ENCODE results near the gene MRPS22.

MRPS22 gene

DNA sequence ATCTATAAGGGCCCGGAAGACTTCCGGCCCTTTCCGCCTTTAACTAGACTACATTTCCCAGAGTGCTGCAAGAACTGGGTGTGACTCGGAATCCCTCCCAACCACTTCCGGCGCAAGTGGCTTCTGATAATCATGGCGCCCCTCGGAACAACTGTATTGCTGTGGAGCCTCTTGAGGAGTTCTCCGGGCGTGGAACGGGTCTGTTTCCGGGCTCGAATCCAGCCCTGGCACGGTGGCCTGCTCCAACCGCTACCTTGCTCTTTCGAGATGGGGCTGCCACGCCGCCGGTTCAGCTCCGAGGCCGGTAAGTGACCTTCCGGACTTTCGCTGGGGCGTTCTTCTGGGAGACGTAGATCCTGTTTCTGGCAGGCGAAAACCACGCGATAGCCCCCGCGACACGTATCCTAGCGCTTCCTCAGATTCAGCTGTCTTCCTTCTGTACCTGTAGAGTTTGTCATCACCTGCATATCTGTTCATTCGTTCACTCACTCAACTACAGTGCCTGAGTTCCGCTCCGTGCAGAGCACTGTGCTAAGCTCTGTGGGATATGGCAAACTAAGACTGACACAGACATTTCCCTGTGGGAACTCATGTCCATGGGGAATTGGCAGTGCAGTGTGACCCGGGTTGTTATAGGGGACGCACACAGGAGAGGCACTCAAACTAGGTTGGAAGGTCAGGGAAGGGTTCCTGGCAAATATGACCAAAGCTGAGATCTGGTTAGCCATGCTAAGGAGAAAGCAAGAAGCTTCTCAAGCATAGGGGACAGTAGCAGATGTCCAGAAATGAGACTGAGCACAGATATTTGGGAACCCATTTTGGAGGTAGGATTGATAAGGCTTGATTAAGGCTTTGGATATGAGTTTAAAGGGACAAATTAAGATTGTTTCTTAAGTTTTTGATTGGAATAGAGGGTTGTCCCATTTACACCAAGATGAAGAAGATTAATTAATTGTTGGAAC, at the start of gene MRPS22:
Gene MRPS22, plus strand, starts transcription at position 126 of the 962 bp plus-strand sequence. Its CDS starts 7 bp downstream, at position 133.
- FAIRE-seq = peak; percentile 73
- peak; percentile 76 for DNase-seq (ENCODE audit: low spot score)

DNA sequence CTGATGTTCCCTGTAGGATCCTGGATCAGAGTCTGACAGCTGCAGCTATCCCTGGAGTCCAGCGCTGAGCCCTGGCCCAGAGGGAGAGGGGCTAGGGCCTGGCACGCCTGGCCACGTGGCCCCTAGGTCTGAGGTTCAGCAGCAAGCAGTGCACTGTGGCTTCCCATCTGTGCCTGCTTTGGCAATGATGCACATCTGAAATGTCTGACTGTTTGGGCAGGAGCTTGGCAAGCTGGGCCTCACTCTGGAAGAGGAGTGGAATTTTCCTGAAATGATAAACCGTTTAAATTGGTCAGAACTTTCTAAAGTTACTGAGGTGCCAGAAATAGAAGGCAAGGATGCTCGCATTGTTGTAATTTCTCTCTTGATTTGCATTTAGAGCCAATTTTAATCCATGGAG, 48.8 kb upstream of the MRPS22 start:
- no peak for DNase-seq (ENCODE audit: low spot score)

DNA sequence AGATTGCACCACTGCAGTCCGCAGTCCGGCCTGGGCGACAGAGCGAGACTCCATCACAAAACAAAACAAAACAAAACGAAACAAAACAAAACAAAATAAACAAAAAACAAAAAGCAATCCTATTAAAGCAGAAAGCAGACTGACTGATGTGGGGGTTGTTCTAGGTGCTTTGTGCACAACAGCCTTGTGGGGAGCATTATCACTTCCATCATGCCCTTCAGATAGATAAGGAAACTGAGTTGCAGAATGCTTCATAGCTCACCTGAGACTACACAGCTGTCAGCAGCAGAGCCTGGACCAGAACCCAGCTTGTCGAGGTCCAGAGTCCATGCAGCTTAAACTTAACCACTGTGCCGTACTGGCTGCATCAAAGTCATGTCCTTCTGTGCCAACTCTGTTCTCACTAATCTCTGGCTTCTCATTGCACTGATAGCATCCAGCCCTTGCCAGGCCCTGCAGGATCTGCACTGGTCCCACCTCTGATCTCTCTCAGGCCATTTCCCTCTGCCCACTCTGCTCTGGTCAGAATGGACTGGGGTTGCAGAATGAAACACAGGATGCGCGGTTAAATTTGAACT, 47.6 kb upstream of the MRPS22 start:
- no peak for DNase-seq (ENCODE audit: low spot score)
- no peak for FAIRE-seq

More for the DNA sequence above, 48.8 kb upstream of the MRPS22 start:
- FAIRE-seq = no peak

DNA sequence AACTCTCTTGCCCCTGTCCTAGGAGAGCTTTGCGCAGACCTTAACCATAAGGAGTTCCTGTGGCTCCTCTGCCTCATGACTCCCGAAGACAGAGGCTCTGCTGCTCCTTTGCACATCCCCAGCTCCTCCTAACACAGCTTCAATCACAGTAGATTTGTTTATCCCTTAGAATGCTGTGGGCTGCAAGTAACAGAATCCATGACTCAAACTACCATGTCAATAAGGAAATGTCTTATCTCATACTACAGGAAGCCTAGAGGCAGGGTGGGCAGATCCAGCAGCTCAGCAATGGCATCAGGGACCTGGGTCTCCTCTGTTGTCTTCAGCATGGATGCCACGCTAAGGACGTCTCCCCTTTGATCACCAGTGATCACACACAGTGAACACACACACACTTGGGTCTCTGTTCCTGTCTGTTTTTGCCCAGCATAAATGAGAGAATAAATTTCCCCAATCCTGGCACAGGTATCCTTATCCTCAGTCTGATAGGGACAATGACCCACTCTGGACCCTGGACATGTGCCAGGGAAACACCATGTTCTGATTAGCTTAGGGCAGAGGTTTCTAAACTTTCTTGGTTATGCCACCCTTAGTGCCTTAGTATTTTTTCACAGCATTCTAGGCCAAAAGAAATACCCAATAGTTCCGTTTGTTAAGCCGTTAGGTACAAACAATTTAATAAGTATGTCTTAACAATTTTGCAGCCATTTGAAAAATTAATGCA, 46.1 kb upstream of the MRPS22 start:
- peak; percentile 17 for DNase-seq (ENCODE audit: low spot score)
- FAIRE-seq = no peak

DNA sequence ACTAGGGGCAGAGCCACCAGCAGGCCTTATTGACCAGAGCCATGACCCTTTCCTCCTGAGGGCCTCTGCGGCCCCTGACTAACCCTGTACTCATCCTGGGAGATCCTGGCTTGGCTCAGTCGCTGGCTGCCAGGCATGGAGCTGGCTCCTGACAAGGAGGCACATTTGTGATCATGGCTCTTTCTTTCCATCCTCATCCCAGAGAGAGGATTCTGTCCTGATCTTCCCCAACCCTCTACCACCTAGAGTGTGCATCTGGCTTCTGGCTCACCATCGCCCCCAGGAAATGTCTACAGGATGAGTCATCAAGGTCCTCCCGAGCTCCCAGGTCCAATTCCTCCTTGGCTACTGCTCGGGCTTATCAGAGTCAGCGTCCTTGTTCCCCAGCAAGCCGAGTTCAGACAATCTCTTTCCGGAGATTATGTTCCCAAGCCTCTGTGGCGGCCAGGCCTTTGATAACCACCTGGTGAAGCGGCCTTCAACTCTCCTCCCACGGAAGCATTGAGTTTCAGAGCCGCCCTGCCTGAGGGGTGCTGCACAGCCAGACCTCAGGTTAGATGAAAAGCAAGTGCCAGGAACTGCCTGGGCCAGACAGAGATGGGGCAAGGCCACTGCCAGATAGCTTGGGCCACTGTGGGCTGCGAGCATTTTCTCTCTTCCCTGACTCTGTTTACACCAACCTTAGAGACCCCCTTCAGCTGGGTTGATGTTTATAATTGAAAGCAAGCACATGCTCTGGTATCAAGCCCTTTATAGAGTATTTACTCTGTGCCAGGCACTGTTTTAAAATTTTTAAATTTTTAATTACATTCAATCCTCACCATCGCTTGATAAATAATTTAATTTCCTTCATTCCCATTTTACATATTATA, 44.3 kb upstream of the MRPS22 start:
- FAIRE-seq (peak; percentile 89), DNase-seq (ENCODE audit: low spot score) (peak; percentile 92)

DNA sequence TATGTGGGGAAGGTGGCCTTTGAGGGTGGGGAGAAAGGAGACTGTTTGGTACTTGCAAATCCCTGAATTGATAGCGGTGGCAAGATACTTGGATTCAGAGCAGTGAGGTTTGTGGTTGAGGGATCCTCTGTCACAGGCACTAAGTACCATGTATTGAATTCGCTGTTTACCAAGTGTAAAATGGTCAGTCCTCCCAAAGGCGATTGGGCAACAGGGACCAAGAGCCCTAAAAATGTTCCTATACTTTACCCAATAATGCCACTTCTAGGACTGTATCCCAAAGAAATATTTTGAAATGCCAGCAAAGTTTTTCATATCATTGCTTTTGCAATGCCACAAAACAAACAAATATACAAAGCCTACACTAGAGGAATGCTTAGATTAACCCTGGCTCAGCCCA, 43.4 kb upstream of the MRPS22 start:
- no peak for FAIRE-seq
- DNase-seq (ENCODE audit: low spot score) = no peak

DNA sequence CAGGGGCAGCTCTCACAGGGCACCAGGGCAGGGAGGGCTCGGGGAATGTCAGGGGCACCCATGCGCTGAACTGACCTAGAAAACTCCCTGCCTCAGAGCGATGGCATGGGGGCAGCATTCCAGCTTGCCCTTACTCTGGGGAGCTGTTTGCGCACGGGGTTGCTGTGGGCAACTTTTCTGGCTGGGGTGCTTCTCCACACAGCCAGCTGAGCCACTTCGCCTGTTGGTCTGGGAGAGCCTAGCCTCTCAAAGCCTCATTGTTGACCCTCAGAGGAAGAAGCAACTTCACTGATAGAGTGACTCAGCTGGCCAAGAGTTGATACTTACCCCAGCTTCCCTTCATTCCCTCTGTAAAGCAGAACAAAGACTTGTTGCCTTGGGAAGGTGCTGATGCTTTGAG, 42.6 kb upstream of the MRPS22 start:
- no peak for FAIRE-seq
- DNase-seq (ENCODE audit: low spot score) = peak; percentile 45

DNA sequence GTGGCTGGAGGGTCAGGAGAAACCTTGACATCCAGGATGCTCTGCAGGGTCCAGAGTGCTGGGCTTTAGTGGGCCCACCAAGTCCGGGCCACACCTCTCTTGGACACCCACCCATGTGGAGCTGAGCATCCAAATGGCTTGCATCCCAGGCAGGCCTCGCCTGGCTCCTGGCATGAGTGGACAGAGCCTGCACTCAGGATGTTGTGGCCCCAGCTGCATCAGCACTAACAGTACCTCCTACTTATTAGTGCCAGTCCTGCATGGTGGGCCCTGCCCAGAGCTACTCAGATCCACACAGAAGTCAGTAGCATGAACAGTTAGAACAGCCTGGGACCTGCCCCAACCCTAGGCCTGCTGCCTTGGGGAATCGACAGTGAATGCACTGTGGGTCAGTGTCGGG, 42.2 kb upstream of the MRPS22 start:
- no peak for DNase-seq (ENCODE audit: low spot score)
- FAIRE-seq = no peak

DNA sequence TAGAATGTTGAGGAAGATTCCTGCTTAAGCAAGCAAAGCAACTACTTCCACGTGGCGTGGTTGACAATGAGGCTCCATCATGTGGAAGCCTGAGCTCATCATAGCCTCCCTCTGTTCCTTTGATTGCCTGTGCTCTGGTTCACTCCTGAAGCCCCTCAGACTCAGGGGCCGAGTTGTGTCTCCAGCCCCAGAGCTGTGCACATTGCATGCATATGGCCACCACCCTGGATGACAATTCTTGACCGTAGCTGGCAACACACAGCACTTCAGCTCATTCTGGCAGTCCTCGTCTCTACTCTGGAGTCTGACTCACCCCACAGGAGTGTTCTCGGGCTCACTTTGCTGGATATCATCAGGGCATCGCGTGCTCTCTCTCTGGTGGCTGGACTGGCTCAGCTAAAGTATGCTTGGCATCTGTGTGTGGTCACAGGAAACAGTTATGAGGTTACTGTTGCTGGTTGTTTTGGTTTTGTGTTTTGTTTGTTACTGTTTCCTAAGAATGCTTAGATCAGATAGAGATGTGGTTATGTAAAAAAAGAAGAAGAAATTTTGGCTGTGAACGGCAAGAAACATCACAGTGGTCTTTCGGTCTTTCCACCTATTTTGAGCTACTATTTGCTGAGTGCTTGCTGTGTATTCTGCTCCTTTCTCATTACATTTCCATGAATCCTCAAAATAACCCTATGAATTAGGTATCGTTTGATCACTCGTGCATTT, 41.6 kb upstream of the MRPS22 start:
- FAIRE-seq = peak; percentile 97
- DNase-seq (ENCODE audit: low spot score) = peak; percentile 100

DNA sequence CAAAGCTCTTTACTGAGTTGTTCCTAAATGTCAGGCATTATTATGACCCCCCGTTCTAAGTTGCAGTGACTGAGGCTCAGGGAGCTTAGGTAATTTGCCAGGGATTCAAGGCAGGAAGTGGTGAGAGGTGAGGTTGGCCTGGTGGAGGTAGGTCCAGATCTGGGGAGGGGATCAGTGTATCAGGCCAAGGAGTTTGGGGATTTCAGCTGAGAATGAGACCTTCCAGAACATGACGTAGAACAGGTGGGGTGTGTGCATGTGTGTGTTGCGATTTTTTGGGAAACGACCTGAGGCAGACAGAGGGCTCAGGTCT, 41.1 kb upstream of the MRPS22 start:
- FAIRE-seq (no peak), DNase-seq (ENCODE audit: low spot score) (peak; percentile 78)

DNA sequence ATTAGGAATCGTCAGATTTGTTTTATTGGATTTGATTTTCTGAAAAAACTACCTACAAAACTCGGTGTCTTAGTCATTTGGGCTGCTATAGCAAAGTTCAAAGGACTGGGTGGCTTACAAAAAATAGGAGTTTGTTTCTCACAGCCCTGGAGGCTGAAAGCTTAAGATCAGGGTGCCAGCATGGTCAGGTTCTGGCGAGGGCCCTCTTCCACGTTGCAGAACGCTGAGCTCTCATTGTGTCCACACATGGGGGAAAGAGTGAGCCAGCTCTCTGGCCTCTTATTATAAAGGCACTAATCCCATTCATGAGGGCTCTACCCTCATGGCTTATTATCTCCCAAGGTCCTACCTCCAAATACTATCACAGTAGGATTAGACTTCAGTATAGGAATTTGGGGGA, 40.6 kb upstream of the MRPS22 start:
- FAIRE-seq (no peak), DNase-seq (ENCODE audit: low spot score) (no peak)

DNA sequence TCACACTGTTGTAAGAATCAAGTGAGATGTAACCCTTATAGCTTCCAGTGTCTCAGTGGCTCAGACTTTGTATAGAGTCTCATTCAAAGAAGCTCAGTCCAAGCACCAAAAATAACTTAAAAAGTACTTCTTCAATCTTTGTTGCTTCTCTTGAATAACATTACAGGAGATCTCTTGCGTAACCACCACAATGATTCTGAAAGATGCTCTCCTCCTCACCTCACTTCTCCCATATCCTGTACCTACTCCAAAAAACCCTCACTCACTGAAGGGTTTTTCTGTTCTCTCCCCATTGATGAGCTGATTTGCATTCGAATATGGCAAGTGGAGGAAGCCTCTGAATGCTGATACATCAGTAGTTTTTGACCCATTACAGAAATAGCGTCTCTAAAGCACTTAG, 39.4 kb upstream of the MRPS22 start:
- FAIRE-seq = no peak
- no peak for DNase-seq (ENCODE audit: low spot score)

DNA sequence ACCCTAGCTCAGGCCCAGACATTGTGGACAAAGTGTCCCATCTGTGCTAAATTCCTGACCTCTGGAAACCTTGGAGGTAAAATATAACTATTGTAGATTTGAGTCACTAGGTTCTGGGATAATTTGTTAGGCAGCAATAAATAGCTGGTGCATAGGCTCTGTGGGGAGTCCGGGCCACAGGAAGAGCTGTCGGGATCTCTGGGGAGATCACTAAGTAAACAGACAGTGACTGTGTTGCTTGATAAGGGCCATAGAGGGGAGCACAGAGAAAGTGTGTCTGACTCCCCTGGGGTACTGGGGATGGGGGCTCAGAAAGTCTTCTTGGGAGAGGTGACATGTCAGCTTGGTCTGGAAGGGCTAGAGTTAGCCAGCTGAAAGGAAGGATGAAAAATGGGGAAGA, 37.7 kb upstream of the MRPS22 start:
- DNase-seq (ENCODE audit: low spot score) = no peak
- no peak for FAIRE-seq

DNA sequence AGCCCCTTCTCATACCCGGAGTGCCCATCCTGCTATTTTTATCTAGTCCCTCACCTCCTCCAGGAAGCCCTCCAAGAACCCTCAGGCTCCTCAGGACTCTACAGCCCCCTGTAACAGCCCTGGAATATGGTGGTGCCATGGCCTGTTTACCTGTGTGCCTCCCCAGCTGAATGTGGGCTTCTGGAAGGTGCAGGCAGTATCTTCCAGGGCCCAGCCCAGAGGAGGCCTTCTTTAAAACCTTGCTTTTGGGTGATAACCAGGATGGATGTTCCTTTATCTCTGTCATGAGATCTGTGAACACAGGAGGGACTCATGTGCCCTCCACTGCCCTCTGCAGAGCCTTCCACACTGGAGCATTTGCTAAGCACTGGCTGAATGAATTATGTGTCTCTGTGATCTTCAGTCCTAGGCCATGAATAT, 36.7 kb upstream of the MRPS22 start:
- DNase-seq (ENCODE audit: low spot score) = peak; percentile 33

DNA sequence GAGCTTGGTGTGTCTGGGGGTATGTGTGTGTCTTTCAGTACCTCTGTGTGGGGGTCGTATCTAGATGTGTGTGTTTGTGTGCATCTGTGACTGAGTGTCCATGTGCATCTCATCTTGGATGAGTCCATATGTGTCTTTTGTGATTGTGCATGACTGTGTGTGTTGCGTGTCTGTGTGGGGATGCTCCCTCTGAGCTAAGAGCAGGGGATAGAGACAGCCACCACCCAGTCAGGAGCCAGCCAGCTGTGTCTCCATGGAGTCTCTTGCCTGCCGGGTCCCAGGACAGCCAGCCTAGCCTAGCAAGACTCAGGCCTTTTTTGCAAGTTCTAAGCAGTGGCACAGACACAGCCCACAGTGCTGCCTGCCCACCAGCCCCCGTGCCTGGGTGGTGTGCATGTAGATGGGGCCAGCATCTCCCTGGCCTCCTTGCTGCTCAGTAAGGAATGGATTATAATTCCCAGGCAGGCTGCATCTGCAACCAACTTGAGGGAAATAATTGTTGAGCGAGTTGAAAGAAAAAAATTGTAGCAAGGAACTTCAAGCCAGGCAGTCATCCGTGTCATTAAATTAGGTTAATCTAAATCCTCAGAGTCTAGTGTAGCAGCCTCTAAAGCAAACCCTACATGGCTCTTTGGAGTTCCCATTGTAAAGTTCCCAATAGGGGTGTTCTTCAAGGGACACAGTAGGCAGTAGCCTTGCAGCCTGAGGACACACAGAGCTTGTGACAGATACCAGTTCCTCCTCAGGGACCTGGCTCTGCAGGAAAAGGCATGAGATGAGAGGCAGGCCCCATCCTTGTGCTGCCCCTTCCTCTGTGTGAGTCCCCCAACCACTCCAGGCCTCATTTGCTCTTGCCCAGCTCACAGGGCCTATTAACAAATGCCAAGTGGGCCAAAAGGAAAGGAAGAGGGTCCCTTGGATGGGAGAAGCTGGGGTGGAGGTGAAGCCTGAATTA, 35.9 kb upstream of the MRPS22 start:
- FAIRE-seq (no peak), DNase-seq (ENCODE audit: low spot score) (peak; percentile 20)

More for the DNA sequence above, 36.7 kb upstream of the MRPS22 start:
- FAIRE-seq = no peak

DNA sequence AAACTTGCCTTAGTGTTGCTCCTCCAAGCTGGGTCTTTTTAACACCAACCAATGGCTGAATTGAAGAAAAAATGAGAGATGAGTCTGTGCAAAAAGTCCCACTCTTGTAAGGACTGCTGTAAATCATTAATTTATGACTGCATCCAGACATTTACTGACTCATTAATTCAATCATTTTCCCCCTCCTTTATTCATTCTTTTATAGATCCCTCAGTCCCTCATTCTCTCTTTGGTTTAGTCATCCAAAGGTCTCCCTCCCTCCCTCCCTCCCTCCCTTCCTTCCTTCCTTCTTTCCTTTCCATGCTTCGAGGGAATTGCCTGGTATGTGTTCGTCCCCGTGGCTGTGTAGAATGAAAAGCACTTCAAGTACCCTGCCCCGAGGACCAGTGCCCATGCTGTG, 35.3 kb upstream of the MRPS22 start:
- DNase-seq (ENCODE audit: low spot score) (peak; percentile 96), FAIRE-seq (peak; percentile 90)

DNA sequence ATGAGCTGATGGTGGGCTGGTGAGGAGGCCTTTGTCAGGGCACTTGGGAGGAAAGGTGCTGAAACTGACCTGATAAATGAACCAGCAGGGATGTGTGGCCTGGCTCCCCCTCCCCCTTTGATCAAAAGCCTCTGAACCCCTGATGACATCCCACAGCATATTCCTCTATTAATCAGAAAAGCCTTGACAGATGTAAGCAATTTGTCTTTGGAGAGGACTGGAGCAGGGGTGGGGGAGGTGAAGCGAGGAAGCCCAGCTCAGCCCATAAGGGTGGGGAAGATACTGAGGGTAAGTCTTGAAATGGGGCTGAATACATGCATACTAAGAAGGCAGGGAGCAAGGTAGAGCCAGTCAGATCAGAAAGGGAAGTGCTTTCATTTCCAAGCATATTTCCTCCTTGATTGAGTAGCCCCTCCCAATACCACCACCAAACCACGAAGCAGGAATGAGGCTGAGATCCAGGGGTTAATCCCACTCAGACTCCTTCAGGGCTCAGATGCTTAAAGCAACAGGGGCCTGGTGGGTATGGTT, 34.7 kb upstream of the MRPS22 start:
- DNase-seq (ENCODE audit: low spot score) = peak; percentile 85

DNA sequence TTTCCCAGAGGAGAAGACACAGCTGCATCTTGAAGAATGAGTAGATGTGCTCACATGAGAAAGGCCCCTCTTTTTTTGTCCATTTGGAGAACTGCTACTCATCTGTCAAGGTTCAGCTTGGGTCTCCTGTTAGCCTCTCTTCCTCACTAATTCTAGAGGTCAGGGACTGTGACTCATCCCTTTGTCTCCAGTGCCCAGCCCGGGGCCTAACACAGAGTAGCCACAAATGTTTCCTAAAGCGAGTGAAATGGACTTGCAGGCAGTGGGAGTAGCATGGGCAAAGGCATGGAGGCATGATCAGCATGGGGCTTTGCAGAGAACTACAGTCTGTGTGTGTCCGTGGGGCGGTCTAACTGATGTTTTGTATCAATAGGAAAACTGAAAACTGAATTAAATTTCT, 33.9 kb upstream of the MRPS22 start:
- no peak for FAIRE-seq
- DNase-seq (ENCODE audit: low spot score) = peak; percentile 88

More for the DNA sequence above, 34.7 kb upstream of the MRPS22 start:
- peak; percentile 79 for FAIRE-seq

DNA sequence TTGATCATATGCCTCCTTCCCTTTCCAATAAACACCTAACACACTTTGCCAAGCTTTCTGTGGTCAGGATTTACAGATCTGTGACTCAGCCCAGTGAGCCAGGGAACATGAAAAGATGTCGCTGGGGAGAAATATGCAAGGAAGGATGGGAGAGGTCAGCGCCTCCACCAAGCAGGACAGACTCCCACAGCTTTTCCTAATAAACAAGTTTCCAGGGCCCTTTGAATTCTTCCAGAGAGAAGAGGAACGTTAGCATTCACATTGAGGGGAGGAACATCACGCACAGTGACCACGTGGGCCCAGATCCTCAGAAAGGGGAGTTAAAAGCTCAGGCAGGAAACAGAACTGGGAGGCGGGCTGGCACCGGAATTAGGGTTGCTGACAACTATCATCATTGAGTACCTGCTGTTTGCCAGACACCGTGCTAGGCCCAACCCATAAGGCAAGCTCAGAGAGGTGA, 33.3 kb upstream of the MRPS22 start:
- FAIRE-seq (peak; percentile 88), DNase-seq (ENCODE audit: low spot score) (peak; percentile 86)
